Fibroblast of lung (primary cell): ENCODE measurements around the gene RBM33. TPM values are rescaled to one million over a fixed set of nuclear protein-coding genes. Genes with fewer than 3 reads are reported as not detected.

Source experiments
- DNase-seq, 2 donors: peaks; one replicate each; pipeline versions ENCODE4 v3.0.0 to v3.0.0-alpha.2; 2010; ENCODE audit warnings: low read depth in 2 of 2
- H2AFZ ChIP-seq: 2 replicates; pipeline ENCODE4 v1.5.1; 2012; ENCODE audit warnings: low read length, control low read depth, inconsistent platforms
- H3K27ac ChIP-seq: 2 replicates; pipeline ENCODE4 v1.5.1; 2011; ENCODE audit warnings: low read length, control low read depth; ENCODE audit not compliant: insufficient read depth
- H3K27me3 ChIP-seq: 2 replicates; pipeline ENCODE4 v1.5.1; 2011; ENCODE audit warnings: mild to moderate bottlenecking, low read length; ENCODE audit not compliant: control insufficient read depth, insufficient read depth
- H3K36me3 ChIP-seq: 2 replicates; pipeline ENCODE4 v1.5.1; 2011; ENCODE audit warnings: low read length; ENCODE audit not compliant: control insufficient read depth, insufficient read depth
- H3K4me1 ChIP-seq: 2 replicates; pipeline ENCODE4 v1.5.1; 2011; ENCODE audit warnings: low read length; ENCODE audit not compliant: control insufficient read depth, insufficient read depth; ENCODE audit errors: extremely low read depth
- H3K4me2 ChIP-seq: 2 replicates; pipeline ENCODE4 v1.5.1; 2011; ENCODE audit warnings: low read length, control low read depth; ENCODE audit not compliant: insufficient read depth; ENCODE audit errors: extremely low read depth
- H3K4me3 ChIP-seq, 4 experiments: fragments of 200-600 bp in 1 of 4; sonication (generic) in 1 of 4; replicated peaks in 1 of 4; 2 replicates each; pipeline ENCODE4 v1.5.1; 2011 to 2016; ENCODE audit warnings: low read length in 4 of 4, low read depth in 3 of 4, mild to moderate bottlenecking in 3 of 4, control low read depth in 2 of 4, inconsistent platforms in 1 of 4, mixed read lengths in 1 of 4; ENCODE audit not compliant: insufficient read depth in 1 of 4; ENCODE audit errors: control extremely low read depth in 1 of 4
- H3K79me2 ChIP-seq: 2 replicates; pipeline ENCODE4 v1.5.1; 2012; ENCODE audit warnings: mild to moderate bottlenecking, low read length, inconsistent platforms; ENCODE audit not compliant: control insufficient read depth, insufficient read depth
- H3K9ac ChIP-seq: 2 replicates; pipeline ENCODE4 v1.5.1; 2011; ENCODE audit warnings: mild to moderate bottlenecking, low read length, control low read depth; ENCODE audit not compliant: insufficient read depth
- H3K9me3 ChIP-seq: 2 replicates; pipeline ENCODE4 v1.5.1; 2012; ENCODE audit warnings: low read depth, low read length; ENCODE audit not compliant: control insufficient read depth, insufficient read depth
- H4K20me1 ChIP-seq: 2 replicates; pipeline ENCODE4 v1.5.1; 2011; ENCODE audit warnings: low read length; ENCODE audit not compliant: control insufficient read depth, insufficient read depth; ENCODE audit errors: extremely low read depth
- EZH2 ChIP-seq: IDR thresholded peaks from 2 replicates; pipeline ENCODE4 v1.5.1; 2012; ENCODE audit warnings: low read length, control low read depth, mild to moderate bottlenecking; ENCODE audit errors: missing control alignments
- polyA plus RNA-seq, 2 donors: library from polyadenylated mRNA; depleted of rRNA in 1 of 2; stranded (reverse) in 1 of 2; unstranded in 1 of 2; fragments of >200 nt; gene quantifications; 2 replicates each; pipeline ENCODE4 v1.2.1, GENCODE V29; 2011 to 2012; ENCODE audit warnings: missing spikeins in 1 of 2
- total RNA-seq: library from RNA; depleted of rRNA; stranded (reverse); fragments of >200 nt; gene quantifications from 2 replicates; pipeline ENCODE4 v1.2.1, GENCODE V29; 2014
- TF ChIP-seq, protein P1 (sequence below), 2 donors: IDR thresholded peaks in 1 of 2; conservative IDR thresholded peaks in 1 of 2; 1 replicate in 1 of 2; 2 replicates in 1 of 2; pipeline ENCODE4 v1.5.1; 2011 to 2012; ENCODE audit warnings: low read length in 2 of 2, control low read depth in 1 of 2, inconsistent platforms in 1 of 2, low read depth in 1 of 2, mild to moderate bottlenecking in 1 of 2

RBM33 gene
- total and polyA plus RNA-seq, 2 donors (not counting 1 experiment from before 2014, with no cell fraction given): 6.9 to 33.2 TPM

DNA sequence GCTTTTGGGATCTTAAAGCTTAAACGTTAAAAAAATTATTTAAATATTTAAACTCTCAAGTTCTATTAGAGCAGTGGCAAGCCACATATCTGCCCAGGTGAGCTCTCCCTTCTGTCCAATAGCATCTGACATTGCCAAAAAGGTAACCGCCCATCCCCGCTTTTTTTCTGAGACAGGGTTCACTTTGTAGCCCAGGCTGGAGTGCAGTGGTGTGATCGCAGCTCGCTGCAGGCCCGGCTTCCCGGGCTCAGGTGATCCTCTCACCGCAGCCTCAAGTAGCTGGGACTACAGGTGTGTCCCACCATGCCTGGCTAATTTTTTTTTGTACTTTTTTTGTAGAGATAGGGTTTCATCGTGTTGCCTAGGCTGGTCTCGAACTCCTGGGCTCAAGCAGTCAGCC, 83.2 kb downstream of the RBM33 start:
- no peak overlapping the region for H3K27ac ChIP-seq
- no peaks in the 10 kb centered on the region for H3K36me3 ChIP-seq
- H3K9ac ChIP-seq: no peak overlapping the region
- no peak overlapping the region for H3K4me2 ChIP-seq
- TF ChIP-seq, protein P1, sequence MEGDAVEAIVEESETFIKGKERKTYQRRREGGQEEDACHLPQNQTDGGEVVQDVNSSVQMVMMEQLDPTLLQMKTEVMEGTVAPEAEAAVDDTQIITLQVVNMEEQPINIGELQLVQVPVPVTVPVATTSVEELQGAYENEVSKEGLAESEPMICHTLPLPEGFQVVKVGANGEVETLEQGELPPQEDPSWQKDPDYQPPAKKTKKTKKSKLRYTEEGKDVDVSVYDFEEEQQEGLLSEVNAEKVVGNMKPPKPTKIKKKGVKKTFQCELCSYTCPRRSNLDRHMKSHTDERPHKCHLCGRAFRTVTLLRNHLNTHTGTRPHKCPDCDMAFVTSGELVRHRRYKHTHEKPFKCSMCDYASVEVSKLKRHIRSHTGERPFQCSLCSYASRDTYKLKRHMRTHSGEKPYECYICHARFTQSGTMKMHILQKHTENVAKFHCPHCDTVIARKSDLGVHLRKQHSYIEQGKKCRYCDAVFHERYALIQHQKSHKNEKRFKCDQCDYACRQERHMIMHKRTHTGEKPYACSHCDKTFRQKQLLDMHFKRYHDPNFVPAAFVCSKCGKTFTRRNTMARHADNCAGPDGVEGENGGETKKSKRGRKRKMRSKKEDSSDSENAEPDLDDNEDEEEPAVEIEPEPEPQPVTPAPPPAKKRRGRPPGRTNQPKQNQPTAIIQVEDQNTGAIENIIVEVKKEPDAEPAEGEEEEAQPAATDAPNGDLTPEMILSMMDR (conservative IDR thresholded peaks at IDR 0.05 in 1 of 2, IDR thresholded peaks at IDR 0.05 in 1 of 2; ENCODE audit: low read depth in 1 of 2, low read length in 2 of 2): no peak
- TF ChIP-seq EZH2: no peak
- H3K4me1 ChIP-seq: no peaks in the 10 kb centered on the region
- H3K9me3 ChIP-seq: no peaks in the 10 kb centered on the region
- H3K4me3 ChIP-seq: no peak overlapping the region
- no peaks in the 10 kb centered on the region for H4K20me1 ChIP-seq
- H2AFZ ChIP-seq: no peak overlapping the region
- no peak for DNase-seq
- peaks cover 2% of the 10 kb centered on the region for H3K79me2 ChIP-seq
- no peaks in the 10 kb centered on the region for H3K27me3 ChIP-seq

DNA sequence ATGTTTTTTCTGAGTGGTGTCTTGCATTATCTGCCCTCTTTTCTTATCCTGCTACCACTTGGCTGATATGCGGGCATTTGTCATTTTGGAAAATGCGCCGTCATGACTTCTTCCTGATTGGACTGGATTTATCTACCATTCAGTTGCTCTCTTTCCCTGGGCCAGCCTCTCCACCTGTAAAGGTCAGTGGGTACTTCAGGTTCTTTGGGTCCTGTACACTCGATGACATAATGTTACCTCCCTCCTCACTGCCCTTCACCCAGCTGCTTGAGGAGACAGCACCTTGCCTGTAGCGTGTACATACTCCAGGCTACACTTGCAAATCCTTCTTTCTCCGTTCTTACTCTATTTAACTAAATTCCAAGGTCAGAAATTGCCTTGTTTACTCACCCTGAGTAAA, 83.7 kb downstream of the RBM33 start:
- Histone ChIP-seq H3K4me2 (no peak overlapping the region), H3K27ac (no peak overlapping the region), H3K9ac (no peak overlapping the region), H3K9me3 (no peaks in the 10 kb centered on the region), H4K20me1 (no peaks in the 10 kb centered on the region), H3K4me1 (no peaks in the 10 kb centered on the region), H3K27me3 (no peaks in the 10 kb centered on the region), H3K36me3 (no peaks in the 10 kb centered on the region), H2AFZ (no peak overlapping the region), H3K79me2 (peaks cover 2% of the 10 kb centered on the region), H3K4me3 (no peak overlapping the region)
- TF ChIP-seq, protein P1 (conservative IDR thresholded peaks at IDR 0.05 in 1 of 2, IDR thresholded peaks at IDR 0.05 in 1 of 2; ENCODE audit: low read depth in 1 of 2, low read length in 2 of 2): no peak
- no peak for TF ChIP-seq EZH2
- no peak for DNase-seq

DNA sequence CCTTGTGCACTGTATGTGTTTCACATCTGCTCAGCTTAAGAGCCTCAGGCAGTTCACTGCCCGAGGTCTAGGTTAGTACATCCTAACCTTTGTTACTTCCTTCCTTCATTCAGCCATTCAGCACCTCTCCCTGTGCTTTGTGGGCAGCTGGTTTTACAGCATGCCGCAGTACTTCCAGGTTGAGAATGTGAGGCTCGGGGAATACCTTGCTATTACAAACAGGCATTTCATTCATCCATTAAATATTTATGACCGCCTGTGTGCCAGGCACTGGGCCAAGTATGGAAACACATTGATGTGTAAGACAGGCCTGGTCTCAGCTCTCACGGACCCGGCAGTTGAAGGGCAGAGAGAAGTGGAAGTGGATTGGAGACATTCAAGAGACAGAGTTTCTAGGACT, 85.4 kb downstream of the RBM33 start:
- H2AFZ ChIP-seq: no peak overlapping the region
- no peaks in the 10 kb centered on the region for H4K20me1 ChIP-seq
- TF ChIP-seq EZH2: no peak
- TF ChIP-seq, protein P1 (conservative IDR thresholded peaks at IDR 0.05 in 1 of 2, IDR thresholded peaks at IDR 0.05 in 1 of 2; ENCODE audit: low read depth in 1 of 2, low read length in 2 of 2): no peak
- no peaks in the 10 kb centered on the region for H3K9me3 ChIP-seq
- DNase-seq: peak; percentile 21 to 73
- no peak overlapping the region for H3K27ac ChIP-seq
- no peaks in the 10 kb centered on the region for H3K4me1 ChIP-seq
- no peak overlapping the region for H3K9ac ChIP-seq
- H3K4me3 ChIP-seq: no peak overlapping the region
- H3K4me2 ChIP-seq: no peak overlapping the region
- no peaks in the 10 kb centered on the region for H3K36me3 ChIP-seq
- H3K27me3 ChIP-seq: no peaks in the 10 kb centered on the region
- H3K79me2 ChIP-seq: peaks cover 5% of the 10 kb centered on the region
